ENCODE results near the gene BHMT. TPM values are rescaled to one million over a fixed set of nuclear protein-coding genes. Genes with fewer than 3 reads are reported as not detected.

BHMT gene
- total and polyA plus RNA-seq, 12 donors: 0.03 to 0.15 TPM; not detected in 10

DNA sequence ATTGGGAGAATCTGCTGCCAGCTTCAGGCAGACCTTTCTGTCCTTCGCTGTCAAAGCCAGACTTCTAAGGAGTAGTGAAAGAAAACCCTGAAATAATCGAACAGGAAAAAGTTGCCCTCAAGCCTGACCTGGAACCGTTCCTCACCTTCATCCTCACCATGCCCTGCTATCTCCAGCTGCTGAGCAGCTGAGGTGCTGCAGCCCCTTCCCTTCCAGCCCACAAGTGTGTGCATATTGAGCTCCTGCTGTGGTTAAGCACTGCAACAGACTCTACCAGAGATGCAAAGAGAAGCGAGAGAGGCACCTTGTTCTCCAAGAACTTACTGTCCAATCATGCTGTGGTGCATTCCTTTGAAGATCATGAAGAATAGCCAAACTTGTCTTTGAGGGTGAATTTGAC is 23.1 kb upstream of the BHMT start:
- intact Hi-C loops (cut with DNase I): no loop called here
- Histone ChIP-seq H3K9me3 (no peaks in the 10 kb centered on the region), H3K27me3 (no peaks in the 10 kb centered on the region), H3K27ac (no peak overlapping the region), H3K4me3 (no peak overlapping the region), H3K36me3 (no peaks in the 10 kb centered on the region), H3K4me1 (peaks cover 0 to 11% (median 0%) of the 10 kb centered on the region in 9 donors)
- TF ChIP-seq, protein P1, sequence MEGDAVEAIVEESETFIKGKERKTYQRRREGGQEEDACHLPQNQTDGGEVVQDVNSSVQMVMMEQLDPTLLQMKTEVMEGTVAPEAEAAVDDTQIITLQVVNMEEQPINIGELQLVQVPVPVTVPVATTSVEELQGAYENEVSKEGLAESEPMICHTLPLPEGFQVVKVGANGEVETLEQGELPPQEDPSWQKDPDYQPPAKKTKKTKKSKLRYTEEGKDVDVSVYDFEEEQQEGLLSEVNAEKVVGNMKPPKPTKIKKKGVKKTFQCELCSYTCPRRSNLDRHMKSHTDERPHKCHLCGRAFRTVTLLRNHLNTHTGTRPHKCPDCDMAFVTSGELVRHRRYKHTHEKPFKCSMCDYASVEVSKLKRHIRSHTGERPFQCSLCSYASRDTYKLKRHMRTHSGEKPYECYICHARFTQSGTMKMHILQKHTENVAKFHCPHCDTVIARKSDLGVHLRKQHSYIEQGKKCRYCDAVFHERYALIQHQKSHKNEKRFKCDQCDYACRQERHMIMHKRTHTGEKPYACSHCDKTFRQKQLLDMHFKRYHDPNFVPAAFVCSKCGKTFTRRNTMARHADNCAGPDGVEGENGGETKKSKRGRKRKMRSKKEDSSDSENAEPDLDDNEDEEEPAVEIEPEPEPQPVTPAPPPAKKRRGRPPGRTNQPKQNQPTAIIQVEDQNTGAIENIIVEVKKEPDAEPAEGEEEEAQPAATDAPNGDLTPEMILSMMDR (IDR thresholded peaks at IDR 0.05): no peak
- ATAC-seq: no peak
- DNase-seq: no peak
- 77 to 80% methylated on average over 4 of the region's 4 CpGs for WGBS, 2 donors

DNA sequence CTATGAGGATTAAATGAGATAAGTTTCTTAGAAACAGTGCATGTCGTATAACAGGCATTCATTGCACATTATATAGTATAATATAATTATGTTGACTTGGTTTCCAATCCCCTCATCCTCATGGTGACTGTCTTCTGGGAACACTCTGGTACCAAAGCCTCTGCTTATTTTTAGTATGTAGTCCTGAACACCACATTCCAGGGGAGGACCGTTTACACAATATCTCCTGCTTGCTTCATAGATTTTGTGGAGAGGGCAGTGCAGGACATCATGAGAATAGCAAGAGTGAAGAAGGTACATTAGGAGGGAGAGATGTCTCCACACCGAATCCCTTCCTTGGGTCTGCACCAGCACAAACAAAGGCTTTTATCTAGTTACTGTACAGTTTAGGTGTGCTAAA is 20.5 kb upstream of the BHMT start:
- DNase-seq: no peak
- TF ChIP-seq, protein P1 (IDR thresholded peaks at IDR 0.05): no peak
- Histone ChIP-seq H3K9me3 (no peaks in the 10 kb centered on the region), H3K27ac (no peak overlapping the region), H3K4me1 (peaks cover 0 to 11% (median 0%) of the 10 kb centered on the region in 9 donors), H3K4me3 (no peak overlapping the region), H3K36me3 (no peaks in the 10 kb centered on the region), H3K27me3 (no peaks in the 10 kb centered on the region)
- intact Hi-C loops (cut with DNase I): no loop called here
- ATAC-seq: peak in 4 of 8 donors; percentile 51 to 98 (median 82)
- 55 to 66% methylated on average over 3 of the region's 3 CpGs for WGBS, 2 donors

- WGBS, 2 donors: 54 to 56% methylated on average over 3 of the region's 3 CpGs
- no peak for DNase-seq
- TF ChIP-seq, protein P1 (IDR thresholded peaks at IDR 0.05): no peak
- no peaks in the 10 kb centered on the region for H3K27me3 ChIP-seq
- no peak overlapping the region for H3K27ac ChIP-seq
- no peaks in the 10 kb centered on the region for H3K9me3 ChIP-seq
- intact Hi-C loops (cut with DNase I): loop anchor here in 1 of 10 donors (1.0 kb wide), 1 partner anchor 24 kb away; no protein-coding TSS in a partner anchor
- H3K4me1 ChIP-seq: peaks cover 0 to 11% (median 0%) of the 10 kb centered on the region in 9 donors
- no peaks in the 10 kb centered on the region for H3K36me3 ChIP-seq
- H3K4me3 ChIP-seq: no peak overlapping the region
- no peak for ATAC-seq
These were observed 17.8 kb upstream of the BHMT start for GRCh38 chr5:79093762-79094161.

DNA sequence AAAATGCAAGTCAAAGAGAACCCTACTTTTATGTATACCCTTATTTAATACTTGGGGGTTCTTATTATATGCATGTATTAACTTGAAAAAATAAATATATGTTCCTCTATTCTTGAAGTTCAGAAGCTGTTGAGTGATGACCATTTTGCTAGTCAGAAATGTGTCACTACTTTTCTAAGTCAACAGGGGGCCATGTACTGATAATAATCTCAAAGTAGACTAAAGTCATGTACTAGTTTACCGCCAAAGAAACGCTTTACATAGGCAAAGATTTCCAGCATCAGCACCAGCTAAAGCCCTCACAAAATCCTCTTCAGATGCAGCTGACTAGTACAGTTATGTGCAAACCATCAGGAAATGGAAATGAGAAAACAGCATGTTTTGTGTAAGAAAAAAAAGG is 5.7 kb upstream of the BHMT start:
- H3K27ac ChIP-seq: no peak overlapping the region
- ATAC-seq (no peak), DNase-seq (no peak)
- peaks cover 0 to 15% (median 0%) of the 10 kb centered on the region in 9 donors for H3K4me1 ChIP-seq
- H3K27me3 ChIP-seq: peaks cover 0 to 37% (median 20%) of the 10 kb centered on the region in 7 donors
- no peaks in the 10 kb centered on the region for H3K36me3 ChIP-seq
- H3K4me3 ChIP-seq: no peak overlapping the region
- WGBS, 2 donors: 89 to 90% methylated on average over 2 of the region's 2 CpGs
- intact Hi-C loops (cut with DNase I): loop anchor here in 1 of 10 donors (5.0 kb wide), 1 partner anchor 79 kb away; no protein-coding TSS in a partner anchor
- TF ChIP-seq, protein P1 (IDR thresholded peaks at IDR 0.05): no peak
- no peaks in the 10 kb centered on the region for H3K9me3 ChIP-seq
